Measurements from ENCODE around the gene PPFIBP1. TPM values are rescaled to one million over a fixed set of nuclear protein-coding genes. Genes with fewer than 3 reads are reported as not detected.

The PPFIBP1 gene
- total and polyA plus RNA-seq, 2 of the 13 experiments (the other 11 are each of a cell fraction or from before 2014, with no cell fraction given): 16.2 to 21.8 TPM

DNA sequence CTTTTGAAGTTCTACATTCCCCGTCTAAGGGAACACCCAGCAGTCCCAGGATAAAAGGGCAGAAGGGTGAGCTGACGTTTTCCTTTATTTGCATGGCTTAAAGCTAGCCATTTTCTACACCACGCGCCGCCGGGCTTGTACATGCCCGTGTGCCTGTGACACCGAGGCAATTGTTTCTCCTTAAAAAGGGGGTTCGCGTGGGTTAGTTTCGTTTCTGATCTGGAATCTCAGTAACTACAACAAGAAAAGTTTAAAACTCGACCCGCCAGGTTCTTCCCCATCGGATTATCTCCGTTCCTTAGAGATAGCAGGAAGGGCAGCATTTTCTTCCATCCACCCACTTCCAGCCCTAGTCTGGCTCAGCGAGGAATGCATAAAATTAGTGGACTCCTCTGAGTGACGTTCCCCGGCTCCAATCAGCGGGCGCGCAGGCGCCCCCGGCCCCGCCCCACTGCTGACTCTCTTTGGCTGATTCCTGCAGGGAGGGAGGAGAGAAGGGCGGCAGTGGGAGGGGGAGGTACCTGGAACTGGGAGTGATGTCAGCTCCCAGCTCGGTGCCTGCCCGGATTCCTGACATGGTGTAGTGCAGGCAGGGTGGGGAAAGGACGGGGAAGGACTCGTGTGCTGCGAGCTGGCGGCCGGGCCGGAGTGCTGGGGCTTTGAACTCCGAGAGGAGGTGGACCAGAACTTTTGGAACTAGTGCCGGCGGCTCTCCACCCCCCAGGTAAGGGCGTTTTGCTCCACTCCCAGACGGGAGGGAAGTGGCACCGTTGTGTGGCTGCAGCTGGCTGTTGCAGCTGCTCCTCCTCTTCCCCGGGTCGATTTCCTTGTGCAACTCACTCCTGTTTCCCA lies at the start of gene PPFIBP1 (continued):
- TF ChIP-seq, protein P1, sequence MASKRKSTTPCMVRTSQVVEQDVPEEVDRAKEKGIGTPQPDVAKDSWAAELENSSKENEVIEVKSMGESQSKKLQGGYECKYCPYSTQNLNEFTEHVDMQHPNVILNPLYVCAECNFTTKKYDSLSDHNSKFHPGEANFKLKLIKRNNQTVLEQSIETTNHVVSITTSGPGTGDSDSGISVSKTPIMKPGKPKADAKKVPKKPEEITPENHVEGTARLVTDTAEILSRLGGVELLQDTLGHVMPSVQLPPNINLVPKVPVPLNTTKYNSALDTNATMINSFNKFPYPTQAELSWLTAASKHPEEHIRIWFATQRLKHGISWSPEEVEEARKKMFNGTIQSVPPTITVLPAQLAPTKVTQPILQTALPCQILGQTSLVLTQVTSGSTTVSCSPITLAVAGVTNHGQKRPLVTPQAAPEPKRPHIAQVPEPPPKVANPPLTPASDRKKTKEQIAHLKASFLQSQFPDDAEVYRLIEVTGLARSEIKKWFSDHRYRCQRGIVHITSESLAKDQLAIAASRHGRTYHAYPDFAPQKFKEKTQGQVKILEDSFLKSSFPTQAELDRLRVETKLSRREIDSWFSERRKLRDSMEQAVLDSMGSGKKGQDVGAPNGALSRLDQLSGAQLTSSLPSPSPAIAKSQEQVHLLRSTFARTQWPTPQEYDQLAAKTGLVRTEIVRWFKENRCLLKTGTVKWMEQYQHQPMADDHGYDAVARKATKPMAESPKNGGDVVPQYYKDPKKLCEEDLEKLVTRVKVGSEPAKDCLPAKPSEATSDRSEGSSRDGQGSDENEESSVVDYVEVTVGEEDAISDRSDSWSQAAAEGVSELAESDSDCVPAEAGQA (IDR thresholded peaks at IDR 0.05; ENCODE audit: low read depth): no peak
- TF ChIP-seq, protein P1 (CRISPR knock-in tag; IDR thresholded peaks at IDR 0.05; ENCODE audit: borderline replicate concordance): no peak
- TF ChIP-seq, protein P2, sequence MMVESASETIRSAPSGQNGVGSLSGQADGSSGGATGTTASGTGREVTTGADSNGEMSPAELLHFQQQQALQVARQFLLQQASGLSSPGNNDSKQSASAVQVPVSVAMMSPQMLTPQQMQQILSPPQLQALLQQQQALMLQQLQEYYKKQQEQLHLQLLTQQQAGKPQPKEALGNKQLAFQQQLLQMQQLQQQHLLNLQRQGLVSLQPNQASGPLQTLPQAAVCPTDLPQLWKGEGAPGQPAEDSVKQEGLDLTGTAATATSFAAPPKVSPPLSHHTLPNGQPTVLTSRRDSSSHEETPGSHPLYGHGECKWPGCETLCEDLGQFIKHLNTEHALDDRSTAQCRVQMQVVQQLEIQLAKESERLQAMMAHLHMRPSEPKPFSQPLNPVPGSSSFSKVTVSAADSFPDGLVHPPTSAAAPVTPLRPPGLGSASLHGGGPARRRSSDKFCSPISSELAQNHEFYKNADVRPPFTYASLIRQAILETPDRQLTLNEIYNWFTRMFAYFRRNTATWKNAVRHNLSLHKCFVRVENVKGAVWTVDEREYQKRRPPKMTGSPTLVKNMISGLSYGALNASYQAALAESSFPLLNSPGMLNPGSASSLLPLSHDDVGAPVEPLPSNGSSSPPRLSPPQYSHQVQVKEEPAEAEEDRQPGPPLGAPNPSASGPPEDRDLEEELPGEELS (CRISPR knock-in tag; IDR thresholded peaks at IDR 0.05): 0 out of 2 replicates have a peak, but pooled peaks have one; percentile 8
- TF ChIP-seq ZFX (CRISPR knock-in tag; IDR thresholded peaks at IDR 0.05; ENCODE audit: low read depth): peak; percentile 56; the same call in 1 of the 2 replicates
- TF ChIP-seq, protein P3, sequence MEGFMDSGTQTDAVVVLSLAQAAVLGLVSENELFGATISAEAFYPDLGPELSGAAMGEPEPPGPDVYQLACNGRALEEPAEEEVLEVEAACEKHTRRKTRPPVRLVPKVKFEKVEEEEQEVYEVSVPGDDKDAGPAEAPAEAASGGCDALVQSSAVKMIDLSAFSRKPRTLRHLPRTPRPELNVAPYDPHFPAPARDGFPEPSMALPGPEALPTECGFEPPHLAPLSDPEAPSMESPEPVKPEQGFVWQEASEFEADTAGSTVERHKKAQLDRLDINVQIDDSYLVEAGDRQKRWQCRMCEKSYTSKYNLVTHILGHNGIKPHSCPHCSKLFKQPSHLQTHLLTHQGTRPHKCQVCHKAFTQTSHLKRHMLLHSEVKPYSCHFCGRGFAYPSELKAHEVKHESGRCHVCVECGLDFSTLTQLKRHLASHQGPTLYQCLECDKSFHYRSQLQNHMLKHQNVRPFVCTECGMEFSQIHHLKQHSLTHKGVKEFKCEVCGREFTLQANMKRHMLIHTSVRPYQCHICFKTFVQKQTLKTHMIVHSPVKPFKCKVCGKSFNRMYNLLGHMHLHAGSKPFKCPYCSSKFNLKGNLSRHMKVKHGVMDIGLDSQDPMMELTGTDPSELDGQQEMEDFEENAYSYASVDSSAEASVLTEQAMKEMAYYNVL (CRISPR knock-in tag; IDR thresholded peaks at IDR 0.05; ENCODE audit: borderline replicate concordance): no peak
- peak; percentile 32; the same call in 1 of the 2 replicates for TF ChIP-seq ZNF441 (CRISPR knock-in tag; IDR thresholded peaks at IDR 0.05; ENCODE audit: borderline replicate concordance)
- TF ChIP-seq MED13 (CRISPR knock-in tag; IDR thresholded peaks at IDR 0.05): no peak
- TF ChIP-seq SOX5 (CRISPR knock-in tag; IDR thresholded peaks at IDR 0.05; ENCODE audit: borderline replicate concordance): peak; percentile 18; the same call in 1 of the 2 replicates
- no peak for TF ChIP-seq HES4 (CRISPR knock-in tag; IDR thresholded peaks at IDR 0.05; ENCODE audit: borderline replicate concordance)
